Panc1 (cell line): ENCODE measurements around the gene NPTXR. TPM values are rescaled to one million over a fixed set of nuclear protein-coding genes. Genes with fewer than 3 reads are reported as not detected.
A peak's percentile ranks its signal among the peaks of the same experiment; 100 is the strongest.

Experiments used
- ATAC-seq: fragments of 200-7000 bp; cut with Tn5 transposase; 2 replicates; pipeline ENCODE4 v1.9.1; 2020; ENCODE audit warnings: mild to moderate bottlenecking, moderate library complexity
- BruUV-seq: library from RNA; stranded (reverse); fragments of 400-500 nt; replicated peaks from 2 replicates; lab custom pipeline; 2021; lab: Mats Ljungman, UMichigan
- CTCF ChIA-PET: fragments of 300-600 bp; sonication (Branson Sonifier 250); formaldehyde crosslinking; loops from one replicate; lab custom pipeline; 2022; ENCODE audit warnings: antibody characterized with exemption; lab: Charles Lee
- POLR2A ChIA-PET: fragments of 300-600 bp; sonication (Branson Sonifier 250); formaldehyde crosslinking; loops from one replicate; lab custom pipeline; 2022; ENCODE audit warnings: antibody characterized with exemption; lab: Charles Lee
- DNase-seq: peaks from one replicate; pipeline ENCODE4 v3.0.0-alpha.2; 2010; ENCODE audit warnings: low read depth, low spot score
- H3K27ac ChIP-seq: 2 replicates; pipeline ENCODE4 v1.5.1; 2011; ENCODE audit warnings: mild to moderate bottlenecking, low read length, inconsistent platforms
- H3K27me3 ChIP-seq: fragments of 200-500 bp; sonication (Bioruptor generic); 2 replicates; pipeline ENCODE4 v1.6.0; 2014; ENCODE audit warnings: low read length, inconsistent platforms; ENCODE audit not compliant: control insufficient read depth, insufficient read depth
- H3K36me3 ChIP-seq: fragments of 200-500 bp; sonication (Bioruptor generic); 2 replicates; pipeline ENCODE4 v1.5.1; 2014; ENCODE audit warnings: inconsistent platforms, mild to moderate bottlenecking, low read length, moderate library complexity; ENCODE audit not compliant: control insufficient read depth, insufficient read depth
- H3K4me1 ChIP-seq: 2 replicates; pipeline ENCODE4 v1.5.1; 2011; ENCODE audit warnings: inconsistent platforms, mild to moderate bottlenecking, low read length, moderate library complexity; ENCODE audit not compliant: control insufficient read depth, insufficient read depth
- H3K4me3 ChIP-seq, 2 experiments: 2 replicates each; pipeline ENCODE4 v1.5.1; 2011 to 2012; ENCODE audit warnings: low read depth in 2 of 2, low read length in 2 of 2, mild to moderate bottlenecking in 2 of 2, inconsistent platforms in 1 of 2, moderate library complexity in 1 of 2
- H3K9me3 ChIP-seq: fragments of 200-500 bp; sonication (Bioruptor generic); 2 replicates; pipeline ENCODE4 v1.5.1; 2014; ENCODE audit warnings: low read depth, mild to moderate bottlenecking, inconsistent platforms, low read length, moderate library complexity; ENCODE audit not compliant: control insufficient read depth, insufficient read depth
- CTCF ChIP-seq: fragments of 450-650 bp; IDR thresholded peaks from 2 replicates; pipeline ENCODE4 v1.5.1; 2017; ENCODE audit warnings: mild to moderate bottlenecking
- POLR2AphosphoS5 ChIP-seq: IDR thresholded peaks from 2 replicates; pipeline ENCODE4 v1.6.1; 2012; ENCODE audit warnings: mild to moderate bottlenecking, low read depth, low read length, moderate library complexity
- SIN3A ChIP-seq: IDR thresholded peaks from 2 replicates; pipeline ENCODE4 v1.6.1; 2012; ENCODE audit warnings: low read depth, mild to moderate bottlenecking, low read length, moderate library complexity, borderline replicate concordance; ENCODE audit not compliant: insufficient read depth
- TCF7L2 ChIP-seq: IDR thresholded peaks from 2 replicates; pipeline ENCODE4 v1.6.1; 2011; ENCODE audit warnings: mild to moderate bottlenecking, low read depth, low read length, inconsistent platforms
- in situ Hi-C: cut with HindIII; loops from 2 replicates; pipeline ENCODE4 v1.10.0; 2016; ENCODE audit warnings: low sequenced_read_pairs, low pct_unique_long_range_greater_than_20kb
- intact Hi-C: fragments of 100-400 bp; cut with micrococcal nuclease; formaldehyde crosslinking; loops from one replicate; pipeline ENCODE4 v1.10.0; 2022; ENCODE audit not compliant: unreplicated experiment
- total RNA-seq: library from RNA; stranded (reverse); gene quantifications from one replicate; pipeline ENCODE4 v1.2.1, GENCODE V29; 2021; ENCODE audit not compliant: unreplicated experiment
- TF ChIP-seq, protein P1 (sequence below), 2 experiments: IDR thresholded peaks; 2 replicates each; pipeline ENCODE4 v1.6.1; 2011 to 2012; ENCODE audit warnings: low read depth in 2 of 2, control low read depth in 1 of 2, low read length in 1 of 2, mild to moderate bottlenecking in 1 of 2, moderate library complexity in 1 of 2; ENCODE audit not compliant: insufficient read depth in 1 of 2

Gene NPTXR
- total RNA-seq, 1 experiment from 2014 or later: 32.6 TPM

GRCh38 chr22:38792833-38793232, 51.0 kb downstream of the NPTXR start:
- in situ Hi-C loops: no loop called here
- no peak for DNase-seq
- TF ChIP-seq, protein P1, sequence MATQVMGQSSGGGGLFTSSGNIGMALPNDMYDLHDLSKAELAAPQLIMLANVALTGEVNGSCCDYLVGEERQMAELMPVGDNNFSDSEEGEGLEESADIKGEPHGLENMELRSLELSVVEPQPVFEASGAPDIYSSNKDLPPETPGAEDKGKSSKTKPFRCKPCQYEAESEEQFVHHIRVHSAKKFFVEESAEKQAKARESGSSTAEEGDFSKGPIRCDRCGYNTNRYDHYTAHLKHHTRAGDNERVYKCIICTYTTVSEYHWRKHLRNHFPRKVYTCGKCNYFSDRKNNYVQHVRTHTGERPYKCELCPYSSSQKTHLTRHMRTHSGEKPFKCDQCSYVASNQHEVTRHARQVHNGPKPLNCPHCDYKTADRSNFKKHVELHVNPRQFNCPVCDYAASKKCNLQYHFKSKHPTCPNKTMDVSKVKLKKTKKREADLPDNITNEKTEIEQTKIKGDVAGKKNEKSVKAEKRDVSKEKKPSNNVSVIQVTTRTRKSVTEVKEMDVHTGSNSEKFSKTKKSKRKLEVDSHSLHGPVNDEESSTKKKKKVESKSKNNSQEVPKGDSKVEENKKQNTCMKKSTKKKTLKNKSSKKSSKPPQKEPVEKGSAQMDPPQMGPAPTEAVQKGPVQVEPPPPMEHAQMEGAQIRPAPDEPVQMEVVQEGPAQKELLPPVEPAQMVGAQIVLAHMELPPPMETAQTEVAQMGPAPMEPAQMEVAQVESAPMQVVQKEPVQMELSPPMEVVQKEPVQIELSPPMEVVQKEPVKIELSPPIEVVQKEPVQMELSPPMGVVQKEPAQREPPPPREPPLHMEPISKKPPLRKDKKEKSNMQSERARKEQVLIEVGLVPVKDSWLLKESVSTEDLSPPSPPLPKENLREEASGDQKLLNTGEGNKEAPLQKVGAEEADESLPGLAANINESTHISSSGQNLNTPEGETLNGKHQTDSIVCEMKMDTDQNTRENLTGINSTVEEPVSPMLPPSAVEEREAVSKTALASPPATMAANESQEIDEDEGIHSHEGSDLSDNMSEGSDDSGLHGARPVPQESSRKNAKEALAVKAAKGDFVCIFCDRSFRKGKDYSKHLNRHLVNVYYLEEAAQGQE (IDR thresholded peaks at IDR 0.05; ENCODE audit: insufficient read depth in 1 of 2, low read depth in 2 of 2, low read length in 1 of 2): no peak
- TF ChIP-seq SIN3A (no peak), POLR2AphosphoS5 (no peak)
- BruUV-seq: TSS peak; percentile 88
- intact Hi-C loops: no loop called here
- peak overlapping the region; percentile 81 for H3K27ac ChIP-seq
- ChIA-PET CTCF (no interaction called here), POLR2A (no interaction called here)
- no peak for ATAC-seq
- H3K4me3 ChIP-seq: peak overlapping the region; percentile 70 to 87
- no peaks in the 10 kb centered on the region for H3K27me3 ChIP-seq
- peaks cover 4% of the 10 kb centered on the region; the same call in 1 of the 2 replicates for H3K4me1 ChIP-seq
- no peaks in the 10 kb centered on the region for H3K9me3 ChIP-seq
- no peaks in the 10 kb centered on the region for H3K36me3 ChIP-seq

DNA sequence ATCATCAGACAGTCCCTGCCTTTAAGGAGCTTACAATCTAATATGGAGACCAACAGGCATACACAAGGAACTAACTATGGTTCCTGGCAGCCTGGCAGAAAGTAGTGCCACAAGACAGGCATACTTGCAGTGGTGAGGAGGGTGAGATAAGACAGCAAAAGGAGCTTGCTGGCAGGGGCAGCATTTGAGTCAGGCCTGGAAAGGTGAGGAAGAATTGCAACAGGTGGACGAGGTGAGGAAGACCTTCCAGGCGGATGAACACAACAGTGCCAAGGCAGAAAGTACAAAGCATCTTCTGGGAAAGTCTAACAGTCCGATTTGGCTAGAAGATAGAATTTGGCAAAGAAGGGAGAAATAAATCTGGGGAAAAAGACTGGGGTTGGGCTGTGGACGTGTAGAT, 54.2 kb downstream of the NPTXR start:
- H3K27ac ChIP-seq: no peak overlapping the region
- ChIA-PET CTCF (no interaction called here), POLR2A (no interaction called here)

More for the DNA sequence above, 54.2 kb downstream of the NPTXR start:
- H3K9me3 ChIP-seq: no peaks in the 10 kb centered on the region
- ATAC-seq (no peak), DNase-seq (no peak)
- H3K4me3 ChIP-seq: no peak overlapping the region
- H3K36me3 ChIP-seq: no peaks in the 10 kb centered on the region
- peaks cover 4% of the 10 kb centered on the region; the same call in 1 of the 2 replicates for H3K4me1 ChIP-seq
- in situ Hi-C loops: no loop called here
- TF ChIP-seq POLR2AphosphoS5 (no peak), SIN3A (no peak), CTCF (no peak), TCF7L2 (no peak)
- TF ChIP-seq, protein P1 (IDR thresholded peaks at IDR 0.05; ENCODE audit: insufficient read depth in 1 of 2, low read depth in 2 of 2, low read length in 1 of 2): no peak
- no TSS peak for BruUV-seq
- intact Hi-C loops: no loop called here
- H3K27me3 ChIP-seq: no peaks in the 10 kb centered on the region
